Caco-2 (cell line): ENCODE data around the gene PTPRG. TPM values are rescaled to one million over a fixed set of nuclear protein-coding genes. Genes with fewer than 3 reads are reported as not detected.

Source experiments
- BruUV-seq: library from RNA; stranded (reverse); fragments of 400-500 nt; replicated peaks from 2 replicates; lab custom pipeline; 2021; lab: Mats Ljungman, UMichigan
- CTCF ChIA-PET: fragments of 300-600 bp; sonication (Branson Sonifier 250); formaldehyde crosslinking; loops from one replicate; lab custom pipeline; 2022; ENCODE audit warnings: antibody characterized with exemption; lab: Charles Lee
- POLR2A ChIA-PET: fragments of 300-600 bp; sonication (Branson Sonifier 250); formaldehyde crosslinking; loops from one replicate; lab custom pipeline; 2022; ENCODE audit warnings: antibody characterized with exemption; lab: Charles Lee
- DNase-seq, 2 experiments: peaks; one replicate each; pipeline versions ENCODE4 v3.0.0 to v3.0.0-alpha.2; 2020 to 2022
- H3K27me3 ChIP-seq: replicated peaks from 2 replicates; pipeline ENCODE4 v1.6.0; 2011; ENCODE audit warnings: low read length; ENCODE audit not compliant: control insufficient read depth, insufficient read depth
- H3K36me3 ChIP-seq: 2 replicates; pipeline ENCODE4 v1.5.1; 2011; ENCODE audit warnings: low read length; ENCODE audit not compliant: control insufficient read depth, insufficient read depth
- H3K4me1 ChIP-seq: fragments of 250-450 bp; sonication (Bioruptor Pico); 2 replicates; pipeline ENCODE4 v1.5.1; 2020; ENCODE audit warnings: mild to moderate bottlenecking
- H3K4me3 ChIP-seq: 2 replicates; pipeline ENCODE4 v1.5.1; 2011; ENCODE audit warnings: low read depth, mild to moderate bottlenecking, control low read depth, low read length
- H3K9me3 ChIP-seq: fragments of 250-450 bp; sonication (Bioruptor Pico); 2 replicates; pipeline ENCODE4 v1.5.1; 2020; ENCODE audit warnings: mild to moderate bottlenecking, moderate library complexity
- H3K27ac Mint-ChIP-seq: one replicate; pipeline ENCODE4 v1.8.0; 2022; ENCODE audit warnings: mixed read lengths; ENCODE audit not compliant: unreplicated experiment
- H3K27me3 Mint-ChIP-seq: one replicate; pipeline ENCODE4 v1.8.0; 2022; ENCODE audit warnings: mixed read lengths; ENCODE audit not compliant: insufficient read depth, unreplicated experiment
- H3K36me3 Mint-ChIP-seq: one replicate; pipeline ENCODE4 v1.8.0; 2022; ENCODE audit warnings: mild to moderate bottlenecking, mixed read lengths; ENCODE audit not compliant: insufficient read depth, unreplicated experiment
- H3K4me1 Mint-ChIP-seq: one replicate; pipeline ENCODE4 v1.8.0; 2022; ENCODE audit warnings: low read depth, mixed read lengths; ENCODE audit not compliant: unreplicated experiment
- H3K4me3 Mint-ChIP-seq: one replicate; pipeline ENCODE4 v1.8.0; 2022; ENCODE audit warnings: mild to moderate bottlenecking, moderate library complexity, mixed read lengths; ENCODE audit not compliant: unreplicated experiment
- H3K9me3 Mint-ChIP-seq: one replicate; pipeline ENCODE4 v1.8.0; 2022; ENCODE audit warnings: mixed read lengths; ENCODE audit not compliant: unreplicated experiment
- CTCF ChIP-seq, 2 experiments: fragments of 200-600 bp in 1 of 2; IDR thresholded peaks; 1 replicate in 1 of 2; 2 replicates in 1 of 2; pipeline versions ENCODE4 v1.5.1 to v1.8.0; 2011 to 2022; ENCODE audit warnings: antibody characterized with exemption in 1 of 2, control low read depth in 1 of 2, inconsistent platforms in 1 of 2, low read depth in 1 of 2, low read length in 1 of 2, mild to moderate bottlenecking in 1 of 2, moderate library complexity in 1 of 2; ENCODE audit not compliant: insufficient read depth in 1 of 2, severe bottlenecking in 1 of 2, unreplicated experiment in 1 of 2
- intact Hi-C: fragments of 100-400 bp; cut with micrococcal nuclease; formaldehyde crosslinking; loops from one replicate; pipeline ENCODE4 v1.10.0; 2022; ENCODE audit not compliant: unreplicated experiment
- total RNA-seq: library from RNA; stranded (reverse); gene quantifications from 2 replicates; pipeline ENCODE4 v1.2.3, GENCODE V29; 2022

PTPRG gene
- total RNA-seq, 1 experiment from 2014 or later: 46.4 TPM

DNA sequence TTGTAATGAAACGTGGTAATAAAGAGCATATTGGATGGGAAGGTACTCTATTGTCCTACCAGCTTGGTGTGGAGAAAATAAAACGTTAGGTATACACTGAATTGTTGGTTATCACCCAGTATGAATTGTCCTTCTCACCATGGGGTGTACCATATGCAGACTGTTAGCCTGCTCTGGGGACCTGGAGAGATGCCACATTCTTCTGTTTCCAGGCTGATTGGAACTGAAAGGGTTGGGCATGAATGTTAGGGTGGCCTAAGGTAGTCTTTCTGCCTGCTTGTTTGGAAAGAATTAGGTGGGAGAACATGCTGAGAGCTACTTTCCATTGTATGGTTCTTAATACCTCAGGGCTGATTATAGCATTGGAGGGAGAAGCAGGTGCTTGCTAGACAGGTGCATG is 340.6 kb downstream of the PTPRG start:
- ChIA-PET POLR2A (no interaction called here), CTCF (no interaction called here)
- BruUV-seq: no TSS peak
- Histone ChIP-seq H3K4me1 (no peaks in the 10 kb centered on the region), H3K36me3 (no peaks in the 10 kb centered on the region), H3K4me3 (no peak overlapping the region), H3K9me3 (no peaks in the 10 kb centered on the region), H3K27me3 (no peaks in the 10 kb centered on the region)
- no peak for DNase-seq
- Mint-ChIP-seq H3K4me1 (no peaks in the 10 kb centered on the region), H3K36me3 (no peaks in the 10 kb centered on the region), H3K27me3 (no peaks in the 10 kb centered on the region), H3K27ac (no peak overlapping the region), H3K4me3 (no peak overlapping the region), H3K9me3 (no peaks in the 10 kb centered on the region)
- no peak for TF ChIP-seq CTCF (IDR thresholded peaks at IDR 0.05; ENCODE audit: insufficient read depth in 1 of 2, low read depth in 1 of 2, low read length in 1 of 2, severe bottlenecking in 1 of 2, unreplicated experiment in 1 of 2)
- intact Hi-C loops: no loop called here

- no peak for DNase-seq
- no peaks in the 10 kb centered on the region for H3K36me3 ChIP-seq
- Mint-ChIP-seq H3K27me3 (no peaks in the 10 kb centered on the region), H3K36me3 (no peaks in the 10 kb centered on the region), H3K4me1 (no peaks in the 10 kb centered on the region), H3K4me3 (no peak overlapping the region), H3K9me3 (no peaks in the 10 kb centered on the region), H3K27ac (no peak overlapping the region)
- POLR2A ChIA-PET: no interaction called here
- H3K9me3 ChIP-seq: no peaks in the 10 kb centered on the region
- H3K4me3 ChIP-seq: no peak overlapping the region
- no peaks in the 10 kb centered on the region for H3K4me1 ChIP-seq
- H3K27me3 ChIP-seq: no peaks in the 10 kb centered on the region
- intact Hi-C loops: no loop called here
- BruUV-seq: no TSS peak
- TF ChIP-seq CTCF (IDR thresholded peaks at IDR 0.05; ENCODE audit: insufficient read depth in 1 of 2, low read depth in 1 of 2, low read length in 1 of 2, severe bottlenecking in 1 of 2, unreplicated experiment in 1 of 2): no peak
- CTCF ChIA-PET: no interaction called here
Measured at GRCh38 chr3:61903074-61903473, 341.7 kb downstream of the PTPRG start.

DNA sequence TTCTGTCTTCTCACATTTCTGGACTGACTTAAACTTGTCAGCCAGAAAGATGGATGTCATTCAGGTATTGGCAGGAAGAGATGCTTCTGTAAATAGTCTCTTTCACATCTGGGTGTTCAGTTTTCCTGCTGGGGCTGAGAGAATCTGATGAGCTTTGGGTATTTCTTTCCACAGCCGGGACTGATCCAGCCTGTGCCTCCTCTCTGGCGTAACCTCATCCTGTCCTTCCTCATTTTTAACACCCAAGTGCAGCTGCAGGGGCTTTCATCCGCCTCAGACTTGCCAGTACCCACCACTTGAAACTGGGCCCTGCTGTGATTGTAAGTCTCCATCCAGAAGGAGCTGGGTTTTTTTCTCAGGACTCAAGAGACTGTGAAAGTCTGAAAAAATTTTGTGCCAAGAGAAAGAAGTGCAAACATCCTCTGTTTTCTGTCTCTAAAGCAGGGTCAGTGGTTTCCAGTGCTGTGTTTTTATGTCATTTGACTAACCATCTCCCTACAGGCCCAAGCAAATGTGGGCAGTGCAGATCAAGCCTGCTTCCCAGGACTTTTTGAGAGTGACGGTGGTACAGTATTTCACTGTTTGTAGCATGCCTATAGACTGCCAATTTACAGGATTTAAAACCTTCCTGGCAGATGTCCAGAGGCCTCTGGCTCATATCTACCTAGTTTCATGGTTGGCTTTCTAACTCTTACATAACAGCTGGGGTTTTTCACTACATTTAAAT is 342.7 kb downstream of the PTPRG start:
- H3K9me3 ChIP-seq: no peaks in the 10 kb centered on the region
- no peaks in the 10 kb centered on the region for H3K27me3 ChIP-seq
- H3K4me1 Mint-ChIP-seq: no peaks in the 10 kb centered on the region
- BruUV-seq: no TSS peak
- DNase-seq: no peak
- H3K4me3 ChIP-seq: no peak overlapping the region
- intact Hi-C loops: no loop called here
- H3K27me3 Mint-ChIP-seq: no peaks in the 10 kb centered on the region
- TF ChIP-seq CTCF (IDR thresholded peaks at IDR 0.05; ENCODE audit: insufficient read depth in 1 of 2, low read depth in 1 of 2, low read length in 1 of 2, severe bottlenecking in 1 of 2, unreplicated experiment in 1 of 2): no peak
- CTCF ChIA-PET: no interaction called here
- H3K27ac Mint-ChIP-seq: no peak overlapping the region
- H3K4me1 ChIP-seq: no peaks in the 10 kb centered on the region
- H3K36me3 ChIP-seq: no peaks in the 10 kb centered on the region
- H3K4me3 Mint-ChIP-seq: no peak overlapping the region
- H3K9me3 Mint-ChIP-seq: no peaks in the 10 kb centered on the region
- no peaks in the 10 kb centered on the region for H3K36me3 Mint-ChIP-seq
- POLR2A ChIA-PET: no interaction called here
